Upper lobe of right lung (tissue), 1 donor: ENCODE measurements around the gene ADAMTS4. TPM values are rescaled to one million over a fixed set of nuclear protein-coding genes. Genes with fewer than 3 reads are reported as not detected.

Experiments used
- ATAC-seq: fragments of 200-7000 bp; cut with Tn5 transposase; one replicate; pipeline ENCODE4 v1.9.1; 2020; ENCODE audit warnings: mild to moderate bottlenecking, moderate library complexity
- DNase-seq: peaks from one replicate; pipeline ENCODE4 v3.0.0-alpha.2; 2020
- H3K27ac ChIP-seq: fragments of 200-600 bp; one replicate; pipeline ENCODE4 v1.8.0; 2022
- H3K27me3 ChIP-seq: fragments of 200-600 bp; one replicate; pipeline ENCODE4 v1.8.0; 2022; ENCODE audit warnings: mild to moderate bottlenecking
- H3K36me3 ChIP-seq: fragments of 200-600 bp; one replicate; pipeline ENCODE4 v1.8.0; 2022
- H3K4me1 ChIP-seq: fragments of 200-600 bp; one replicate; pipeline ENCODE4 v1.8.0; 2022
- H3K4me3 ChIP-seq: fragments of 200-600 bp; one replicate; pipeline ENCODE4 v1.8.0; 2022; ENCODE audit warnings: mild to moderate bottlenecking
- H3K9me3 ChIP-seq: fragments of 200-600 bp; one replicate; pipeline ENCODE4 v1.8.0; 2022
- intact Hi-C: fragments of 100-400 bp; cut with DNase I; formaldehyde crosslinking; loops from one replicate; pipeline ENCODE4 v1.11.0; 2022
- total RNA-seq: library from RNA; stranded (reverse); fragmentation: NEBNext Ultra II Directional; extraction: Animal tissue kit (Norgen Biotek cat#: 25700); gene quantifications from one replicate; pipeline ENCODE4 v1.2.1, GENCODE V29; 2021
- TF ChIP-seq, protein P1 (sequence below): fragments of 200-600 bp; IDR thresholded peaks from one replicate; pipeline ENCODE4 v1.8.0; 2022; ENCODE audit warnings: antibody characterized with exemption
- donor health status: DM: no; HTN: yes; CAD: no; lungs with severe emphysema.

ADAMTS4 gene
- total RNA-seq, 1 donor from 2014 or later: 7.8 TPM

DNA sequence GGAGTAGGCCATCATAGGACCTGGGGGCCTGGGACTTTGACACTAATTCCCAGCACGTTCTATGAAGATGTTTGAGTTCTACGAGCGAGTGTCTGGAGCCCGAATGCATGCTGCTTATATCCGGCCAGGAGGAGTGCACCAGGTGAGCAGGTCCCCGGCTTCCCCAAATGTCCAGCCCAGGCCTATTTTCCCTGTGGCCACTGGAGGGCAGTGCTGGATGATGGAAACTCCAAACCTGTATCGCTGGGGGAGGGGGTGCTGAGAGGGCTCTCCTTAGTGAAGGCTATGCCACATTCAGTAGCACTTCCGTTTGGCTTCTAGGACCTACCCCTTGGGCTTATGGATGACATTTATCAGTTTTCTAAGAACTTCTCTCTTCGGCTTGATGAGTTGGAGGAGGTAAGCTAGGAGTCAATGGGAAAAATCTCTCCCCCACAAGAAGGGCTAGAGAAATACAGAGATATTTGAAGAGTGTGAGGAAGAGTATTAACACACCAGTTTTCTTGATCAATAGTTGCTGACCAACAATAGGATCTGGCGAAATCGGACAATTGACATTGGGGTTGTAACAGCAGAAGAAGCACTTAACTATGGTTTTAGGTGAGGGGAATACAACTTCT, 11.0 kb upstream of the ADAMTS4 start:
- H3K4me1 ChIP-seq: peaks cover 14% of the 10 kb centered on the region
- DNase-seq (peak; percentile 84), ATAC-seq (peak; percentile 95)
- H3K9me3 ChIP-seq: no peaks in the 10 kb centered on the region
- no peak overlapping the region for H3K4me3 ChIP-seq
- peaks cover 95% of the 10 kb centered on the region for H3K36me3 ChIP-seq
- intact Hi-C loops: no loop called here
- TF ChIP-seq, protein P1, sequence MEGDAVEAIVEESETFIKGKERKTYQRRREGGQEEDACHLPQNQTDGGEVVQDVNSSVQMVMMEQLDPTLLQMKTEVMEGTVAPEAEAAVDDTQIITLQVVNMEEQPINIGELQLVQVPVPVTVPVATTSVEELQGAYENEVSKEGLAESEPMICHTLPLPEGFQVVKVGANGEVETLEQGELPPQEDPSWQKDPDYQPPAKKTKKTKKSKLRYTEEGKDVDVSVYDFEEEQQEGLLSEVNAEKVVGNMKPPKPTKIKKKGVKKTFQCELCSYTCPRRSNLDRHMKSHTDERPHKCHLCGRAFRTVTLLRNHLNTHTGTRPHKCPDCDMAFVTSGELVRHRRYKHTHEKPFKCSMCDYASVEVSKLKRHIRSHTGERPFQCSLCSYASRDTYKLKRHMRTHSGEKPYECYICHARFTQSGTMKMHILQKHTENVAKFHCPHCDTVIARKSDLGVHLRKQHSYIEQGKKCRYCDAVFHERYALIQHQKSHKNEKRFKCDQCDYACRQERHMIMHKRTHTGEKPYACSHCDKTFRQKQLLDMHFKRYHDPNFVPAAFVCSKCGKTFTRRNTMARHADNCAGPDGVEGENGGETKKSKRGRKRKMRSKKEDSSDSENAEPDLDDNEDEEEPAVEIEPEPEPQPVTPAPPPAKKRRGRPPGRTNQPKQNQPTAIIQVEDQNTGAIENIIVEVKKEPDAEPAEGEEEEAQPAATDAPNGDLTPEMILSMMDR: peak; percentile 86
- no peak overlapping the region for H3K27ac ChIP-seq
- no peaks in the 10 kb centered on the region for H3K27me3 ChIP-seq

DNA sequence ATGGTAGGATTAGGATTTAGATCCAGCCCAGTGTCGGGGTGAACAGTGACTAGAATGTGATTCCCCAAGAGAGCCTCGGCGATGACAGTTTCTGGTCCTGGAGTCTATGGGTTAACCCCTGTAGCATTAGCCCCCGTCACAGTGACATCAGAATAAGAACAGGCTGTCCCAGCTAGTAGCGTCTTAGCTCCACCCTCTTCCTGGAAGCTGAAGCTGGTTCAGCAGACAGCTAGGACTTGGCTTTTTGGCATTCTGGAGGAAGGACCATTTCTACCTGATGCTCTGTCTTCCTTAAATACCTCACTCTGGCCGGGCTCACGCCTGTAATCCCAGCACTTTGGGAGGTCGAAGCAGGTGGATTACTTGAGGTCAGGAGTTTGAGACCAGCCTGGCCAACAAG, 8.3 kb upstream of the ADAMTS4 start:
- TF ChIP-seq, protein P1: no peak
- DNase-seq: no peak
- Histone ChIP-seq H3K4me3 (peak overlapping the region; percentile 11), H3K9me3 (no peaks in the 10 kb centered on the region), H3K27ac (peak overlapping the region; percentile 78), H3K36me3 (peaks cover 86% of the 10 kb centered on the region), H3K27me3 (no peaks in the 10 kb centered on the region), H3K4me1 (peaks cover 36% of the 10 kb centered on the region)
- intact Hi-C loops: no loop called here
- ATAC-seq: peak; percentile 37

DNA sequence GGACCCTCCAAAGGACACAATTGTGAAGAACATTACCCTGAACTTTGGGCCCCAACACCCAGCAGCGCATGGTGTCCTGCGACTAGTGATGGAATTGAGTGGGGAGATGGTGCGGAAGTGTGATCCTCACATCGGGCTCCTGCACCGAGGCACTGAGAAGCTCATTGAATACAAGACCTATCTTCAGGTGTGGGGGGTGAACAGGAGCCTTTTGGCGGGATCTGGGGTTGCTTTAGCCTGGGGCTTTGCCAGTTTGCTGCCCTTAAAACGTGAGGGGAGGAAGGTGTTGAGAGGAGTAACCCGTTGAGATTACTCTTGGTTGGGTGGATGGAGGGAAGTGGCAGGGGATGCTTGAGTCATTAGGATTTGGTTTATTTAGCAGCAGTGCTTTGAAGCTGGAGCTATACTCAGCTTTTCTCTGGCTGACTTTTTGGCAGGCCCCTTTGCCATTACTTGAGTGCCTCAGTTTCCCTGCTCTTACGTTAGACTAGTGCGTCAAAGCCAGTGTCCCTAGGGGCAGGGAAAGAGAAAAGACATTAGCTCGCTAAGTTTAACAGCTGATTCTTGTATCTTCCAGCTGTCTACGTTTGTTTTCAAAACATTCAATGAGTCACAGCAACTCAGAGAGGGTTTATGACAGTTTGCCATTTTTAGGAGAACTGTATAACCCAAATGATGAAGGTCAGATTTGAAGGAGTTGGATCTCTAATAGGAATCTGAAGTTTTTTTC, 7.7 kb upstream of the ADAMTS4 start:
- no peak overlapping the region for H3K4me3 ChIP-seq
- H3K27me3 ChIP-seq: no peaks in the 10 kb centered on the region
- no peak for DNase-seq
- H3K36me3 ChIP-seq: peaks cover 80% of the 10 kb centered on the region
- ATAC-seq: no peak
- peaks cover 39% of the 10 kb centered on the region for H3K4me1 ChIP-seq
- H3K27ac ChIP-seq: peak overlapping the region; percentile 78
- no peaks in the 10 kb centered on the region for H3K9me3 ChIP-seq
- intact Hi-C loops: no loop called here
- TF ChIP-seq, protein P1: no peak

DNA sequence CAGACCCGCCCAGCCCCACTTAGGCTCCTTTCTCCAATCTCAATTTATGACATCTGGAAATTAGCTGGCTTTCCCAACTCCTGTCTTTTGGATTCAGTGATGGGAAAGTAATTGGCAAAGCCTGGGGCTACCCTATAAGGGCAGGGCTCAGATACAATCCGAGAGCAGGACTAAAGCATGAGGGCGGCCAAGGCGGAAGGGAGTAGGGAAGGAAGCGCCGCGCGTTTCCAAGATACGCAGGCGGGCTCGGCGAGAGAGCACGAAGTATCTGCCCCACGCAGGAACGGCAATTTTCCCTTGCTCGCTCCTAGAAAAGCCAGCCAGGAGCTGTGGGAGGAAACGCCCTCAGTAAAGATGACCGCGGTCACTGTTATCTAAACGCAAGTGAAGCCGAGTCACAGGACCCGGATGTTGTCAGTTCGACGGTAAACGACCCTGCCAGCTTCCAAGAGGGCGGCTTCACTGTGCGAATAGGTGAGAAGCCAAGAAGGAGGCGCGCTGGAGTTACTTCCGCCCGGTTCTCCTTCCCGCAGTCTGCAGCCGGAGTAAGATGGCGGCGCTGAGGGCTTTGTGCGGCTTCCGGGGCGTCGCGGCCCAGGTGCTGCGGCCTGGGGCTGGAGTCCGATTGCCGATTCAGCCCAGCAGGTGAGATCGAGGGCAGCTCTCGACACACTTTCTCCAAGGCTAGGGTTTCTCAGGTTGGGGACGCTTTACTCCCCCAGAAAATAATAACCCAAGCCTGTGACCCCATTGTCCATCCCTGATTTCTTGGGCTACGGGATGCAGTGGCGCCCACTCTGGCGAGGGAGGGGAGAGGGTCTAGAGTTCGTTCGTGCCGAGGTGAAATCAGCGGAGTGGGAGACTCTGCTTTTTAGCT, 3.2 kb upstream of the ADAMTS4 start, which contains the start of gene NDUFS2:
Gene NDUFS2, plus strand, starts transcription at position 532 of the 877 bp plus-strand sequence. Its CDS starts 19 bp downstream, at position 551.
- Histone ChIP-seq H3K27me3 (no peaks in the 10 kb centered on the region), H3K36me3 (peaks cover 37% of the 10 kb centered on the region), H3K4me1 (peaks cover 72% of the 10 kb centered on the region), H3K27ac (peak within 1 kb of the TSS; percentile 98), H3K9me3 (no peaks in the 10 kb centered on the region), H3K4me3 (peak within 1 kb of the TSS; percentile 89)
- intact Hi-C loops: no loop called here
- TF ChIP-seq, protein P1: no peak
- ATAC-seq (peak; percentile 96), DNase-seq (peak; percentile 97)

DNA sequence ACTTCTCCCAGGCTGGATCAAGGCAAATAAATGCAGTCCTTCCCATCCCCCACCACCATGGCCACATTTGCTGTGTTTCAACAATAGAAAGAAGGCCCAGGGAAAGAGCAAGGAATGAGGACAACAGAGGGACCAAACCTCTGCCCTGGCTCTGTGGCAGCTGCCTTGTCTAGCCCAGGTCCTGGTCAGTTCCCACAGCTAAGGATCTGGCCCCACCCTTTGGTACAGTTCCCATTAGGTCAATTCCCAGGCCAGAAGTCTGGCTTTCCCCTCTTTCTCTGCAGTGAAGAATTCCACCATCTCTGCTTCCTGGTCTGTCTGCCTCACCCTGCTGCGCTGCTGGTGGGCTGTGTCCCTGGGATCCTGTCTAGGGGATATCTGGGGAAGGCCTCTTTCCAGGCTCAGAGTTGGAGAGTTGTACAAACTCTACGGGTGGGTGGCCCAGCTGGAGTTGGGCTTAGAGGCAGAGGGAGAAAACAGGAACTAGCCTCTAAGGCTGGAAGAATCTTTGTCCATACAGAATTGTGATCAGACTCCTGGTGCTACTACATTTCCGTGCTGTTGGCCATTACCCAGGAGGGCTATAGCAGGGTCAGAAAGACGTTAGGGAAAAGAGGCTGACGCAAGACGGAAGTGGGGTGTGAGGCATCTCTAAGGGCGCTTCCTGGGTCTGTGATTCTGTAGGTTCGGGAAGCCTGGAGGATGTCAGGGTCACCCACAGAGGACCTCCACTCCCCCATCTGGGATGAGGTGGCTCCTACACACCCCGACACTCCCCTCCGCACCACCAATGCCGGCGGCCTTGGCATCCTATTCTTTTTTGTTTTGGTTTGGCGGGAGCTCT, 2.4 kb upstream of the ADAMTS4 start:
- H3K4me1 ChIP-seq: peaks cover 74% of the 10 kb centered on the region
- H3K27ac ChIP-seq: peak overlapping the region; percentile 98

More for the DNA sequence above, 2.4 kb upstream of the ADAMTS4 start:
- H3K27me3 ChIP-seq: no peaks in the 10 kb centered on the region
- intact Hi-C loops: no loop called here
- TF ChIP-seq, protein P1: no peak
- no peak for DNase-seq
- H3K36me3 ChIP-seq: peaks cover 28% of the 10 kb centered on the region
- H3K4me3 ChIP-seq: peak overlapping the region; percentile 89
- ATAC-seq: peak; percentile 6
- no peaks in the 10 kb centered on the region for H3K9me3 ChIP-seq
